DND-41 (cell line): ENCODE data around the gene ARHGAP22.

Experiments used
- CTCF ChIP-seq: IDR thresholded peaks from 2 replicates; pipeline ENCODE4 v1.5.1; 2012; ENCODE audit warnings: borderline replicate concordance, low read length, moderate library complexity, mild to moderate bottlenecking; ENCODE audit not compliant: poor library complexity, severe bottlenecking; ENCODE audit errors: extremely low read depth
- EZH2 ChIP-seq: IDR thresholded peaks from 3 replicates; pipeline ENCODE4 v1.6.1; 2012; ENCODE audit warnings: borderline replicate concordance, low read depth, mild to moderate bottlenecking, moderate library complexity, low read length, inconsistent platforms; ENCODE audit not compliant: severe bottlenecking

- TF ChIP-seq CTCF, result no peak
- no peak for TF ChIP-seq EZH2
Observed at GRCh38 chr10:48636901-48637300, 32.0 kb upstream of the ARHGAP22 start.
